HUES6 (cell line): ENCODE data around the gene KIF15.
"Not testable (repeated sequence)": the region's sequence is repeated elsewhere in the genome, so short reads cannot be mapped to it uniquely, and the experiment has no call there.

Source experiments
- H3K27ac ChIP-seq: 2 replicates; pipeline ENCODE4 v1.7.0; 2013; ENCODE audit warnings: low read depth, mild to moderate bottlenecking, low read length, inconsistent platforms
- H3K27me3 ChIP-seq: 2 replicates; pipeline ENCODE4 v1.6.1; 2013; ENCODE audit warnings: low read length; ENCODE audit not compliant: control insufficient read depth, insufficient read depth
- H3K36me3 ChIP-seq: 2 replicates; pipeline ENCODE4 v1.6.1; 2013; ENCODE audit warnings: low read length; ENCODE audit not compliant: control insufficient read depth, insufficient read depth
- H3K4me1 ChIP-seq: 2 replicates; pipeline ENCODE4 v1.6.1; 2013; ENCODE audit warnings: low read length; ENCODE audit not compliant: control insufficient read depth, insufficient read depth
- H3K4me3 ChIP-seq: 2 replicates; pipeline ENCODE4 v1.5.1; 2013; ENCODE audit warnings: low read depth, low read length
- H3K9ac ChIP-seq: one replicate; pipeline ENCODE4 v1.6.1; 2013; ENCODE audit warnings: mild to moderate bottlenecking, low read length
- H3K9me3 ChIP-seq: 2 replicates; pipeline ENCODE4 v1.6.1; 2013; ENCODE audit warnings: low read depth, low read length; ENCODE audit not compliant: control insufficient read depth, insufficient read depth

The KIF15 gene

GRCh38 chr3:44821206-44821605 is 59.6 kb downstream of the KIF15 start:
- not testable (repeated sequence) for H3K4me3 ChIP-seq, H3K9me3 ChIP-seq, H3K9ac ChIP-seq, H3K27me3 ChIP-seq, H3K4me1 ChIP-seq, H3K27ac ChIP-seq
- H3K36me3 ChIP-seq = peaks cover 31% of the 10 kb centered on the region

- Histone ChIP-seq H3K9ac (no peak overlapping the region), H3K4me3 (no peak overlapping the region), H3K4me1 (no peaks in the 10 kb centered on the region), H3K27me3 (no peaks in the 10 kb centered on the region), H3K36me3 (peaks cover 58% of the 10 kb centered on the region), H3K9me3 (0 out of 2 replicates have a peak, but pooled peaks cover 2% of the 10 kb centered on the region), H3K27ac (no peak overlapping the region)
Observed at GRCh38 chr3:44825264-44825925, 63.8 kb downstream of the KIF15 start.

GRCh38 chr3:44827196-44827595 is 65.6 kb downstream of the KIF15 start:
- Histone ChIP-seq H3K4me1 (no peaks in the 10 kb centered on the region), H3K36me3 (peaks cover 72% of the 10 kb centered on the region), H3K27me3 (no peaks in the 10 kb centered on the region), H3K9me3 (0 out of 2 replicates have a peak, but pooled peaks cover 2% of the 10 kb centered on the region), H3K27ac (no peak overlapping the region), H3K9ac (no peak overlapping the region), H3K4me3 (no peak overlapping the region)

- Histone ChIP-seq H3K9ac (no peak overlapping the region), H3K27ac (no peak overlapping the region), H3K9me3 (0 out of 2 replicates have a peak, but pooled peaks cover 2% of the 10 kb centered on the region), H3K36me3 (peaks cover 68% of the 10 kb centered on the region), H3K4me1 (no peaks in the 10 kb centered on the region), H3K27me3 (no peaks in the 10 kb centered on the region), H3K4me3 (no peak overlapping the region)
Observed at GRCh38 chr3:44831232-44831631, 69.6 kb downstream of the KIF15 start.

GRCh38 chr3:44832032-44832431 is 70.4 kb downstream of the KIF15 start:
- peaks cover 68% of the 10 kb centered on the region for H3K36me3 ChIP-seq
- no peaks in the 10 kb centered on the region for H3K27me3 ChIP-seq
- no peak overlapping the region for H3K4me3 ChIP-seq
- no peak overlapping the region for H3K9ac ChIP-seq
- H3K27ac ChIP-seq = no peak overlapping the region
- no peaks in the 10 kb centered on the region for H3K4me1 ChIP-seq
- H3K9me3 ChIP-seq = peaks cover 8% of the 10 kb centered on the region

GRCh38 chr3:44832965-44833364 is 71.4 kb downstream of the KIF15 start:
- Histone ChIP-seq H3K27ac (no peak overlapping the region), H3K27me3 (no peaks in the 10 kb centered on the region), H3K9ac (no peak overlapping the region), H3K4me1 (no peaks in the 10 kb centered on the region), H3K9me3 (peaks cover 10% of the 10 kb centered on the region), H3K4me3 (no peak overlapping the region), H3K36me3 (peaks cover 69% of the 10 kb centered on the region)

- H3K27ac ChIP-seq = no peak overlapping the region
- no peak overlapping the region for H3K9ac ChIP-seq
- H3K9me3 ChIP-seq = peaks cover 10% of the 10 kb centered on the region
- no peak overlapping the region for H3K4me3 ChIP-seq
- H3K36me3 ChIP-seq = peaks cover 69% of the 10 kb centered on the region
- no peaks in the 10 kb centered on the region for H3K27me3 ChIP-seq
- H3K4me1 ChIP-seq = no peaks in the 10 kb centered on the region
Observed at GRCh38 chr3:44833394-44833793, 71.8 kb downstream of the KIF15 start.

GRCh38 chr3:44835684-44836083 is 74.1 kb downstream of the KIF15 start:
- H3K4me3 ChIP-seq = no peak overlapping the region
- peaks cover 10% of the 10 kb centered on the region for H3K9me3 ChIP-seq
- no peaks in the 10 kb centered on the region for H3K4me1 ChIP-seq
- H3K27me3 ChIP-seq = no peaks in the 10 kb centered on the region
- no peak overlapping the region for H3K9ac ChIP-seq
- H3K27ac ChIP-seq = no peak overlapping the region
- peaks cover 77% of the 10 kb centered on the region for H3K36me3 ChIP-seq

GRCh38 chr3:44842376-44842775 is 80.8 kb downstream of the KIF15 start:
- H3K9ac ChIP-seq = no peak overlapping the region
- no peak overlapping the region for H3K4me3 ChIP-seq
- no peaks in the 10 kb centered on the region for H3K27me3 ChIP-seq
- peaks cover 84% of the 10 kb centered on the region for H3K36me3 ChIP-seq
- no peaks in the 10 kb centered on the region for H3K4me1 ChIP-seq
- no peaks in the 10 kb centered on the region for H3K9me3 ChIP-seq
- no peak overlapping the region for H3K27ac ChIP-seq

- H3K4me1 ChIP-seq = no peaks in the 10 kb centered on the region
- H3K36me3 ChIP-seq = peaks cover 75% of the 10 kb centered on the region
- H3K27me3 ChIP-seq = no peaks in the 10 kb centered on the region
- no peaks in the 10 kb centered on the region for H3K9me3 ChIP-seq
- no peak overlapping the region for H3K9ac ChIP-seq
- no peak overlapping the region for H3K4me3 ChIP-seq
- no peak overlapping the region; the same call in 1 of the 2 replicates for H3K27ac ChIP-seq
Observed at GRCh38 chr3:44845528-44846520, 84.2 kb downstream of the KIF15 start.

- Histone ChIP-seq H3K9me3 (no peaks in the 10 kb centered on the region), H3K27ac (no peak overlapping the region), H3K27me3 (no peaks in the 10 kb centered on the region), H3K36me3 (peaks cover 78% of the 10 kb centered on the region), H3K4me1 (no peaks in the 10 kb centered on the region), H3K4me3 (no peak overlapping the region), H3K9ac (no peak overlapping the region)
Observed at GRCh38 chr3:44848634-44849033, 87.0 kb downstream of the KIF15 start.
